OCI-LY1 (cell line): ENCODE results near the gene TMIGD3.

Experiments used
- CTCF ChIP-seq: fragments of 200-600 bp; sonication (generic), shearing (Covaris generic); IDR thresholded peaks from 2 replicates; pipeline ENCODE4 v1.5.1; 2017; ENCODE audit warnings: mild to moderate bottlenecking, antibody characterized with exemption, low read length, moderate library complexity, mixed read lengths
- EZH2 ChIP-seq: fragments of 200-600 bp; sonication (generic), shearing (Covaris generic); IDR thresholded peaks from 2 replicates; pipeline ENCODE4 v1.8.0; 2017; ENCODE audit warnings: borderline replicate concordance, mixed run types, mild to moderate bottlenecking, antibody characterized with exemption, low read length, moderate library complexity, mixed read lengths

- no peak for TF ChIP-seq CTCF
- TF ChIP-seq EZH2 = no peak
These were observed 33.9 kb downstream of the TMIGD3 start for GRCh38 chr1:111469539-111469938.
